ENCODE results near the gene HSPB1. TPM values are rescaled to one million over a fixed set of nuclear protein-coding genes. Genes with fewer than 3 reads are reported as not detected.

HSPB1 gene
- total and polyA plus RNA-seq, 8 donors: 106 to 752 (median 154) TPM

DNA sequence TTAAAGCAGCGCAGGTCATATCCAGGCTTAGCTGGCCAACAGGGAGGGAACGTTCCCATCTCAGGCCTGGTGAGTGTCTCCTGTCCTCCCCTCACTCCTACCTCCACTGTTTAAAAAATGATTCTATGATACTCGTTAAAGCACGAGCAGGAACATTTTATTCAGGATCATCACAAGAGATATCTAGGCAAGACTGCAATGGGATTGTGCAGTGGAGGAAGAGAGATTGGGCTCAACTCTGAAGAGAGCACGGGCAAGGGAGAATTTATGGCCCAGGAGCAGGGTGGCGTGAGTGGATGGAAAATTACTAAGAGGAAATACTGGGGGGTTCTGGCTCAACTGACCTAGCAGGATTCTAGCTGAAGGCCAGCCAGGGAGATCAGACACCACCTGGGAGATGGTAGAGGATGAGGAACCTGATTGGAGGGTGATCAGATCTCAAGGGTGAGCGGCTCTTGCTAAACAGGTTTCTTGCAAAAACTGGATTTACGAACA, 9.0 kb upstream of the HSPB1 start:
- H3K4me1 ChIP-seq: peaks cover 17 to 45% (median 24%) of the 10 kb centered on the region in 3 donors
- ATAC-seq (no peak), FAIRE-seq (no peak)

GRCh38 chr7:76294344-76295024, 8.0 kb upstream of the HSPB1 start:
- Histone ChIP-seq H3K9me3 (no peaks in the 10 kb centered on the region), H3K4me1 (peaks cover 17 to 45% (median 24%) of the 10 kb centered on the region in 3 donors), H3K36me3 (no peaks in the 10 kb centered on the region), H3K27me3 (no peaks in the 10 kb centered on the region), H3K4me3 (peak overlapping the region in 2 of 4 donors; percentile 28 to 31), H3K27ac (peak overlapping the region; percentile 89 to 99 (median 94))
- FAIRE-seq (no peak), ATAC-seq (peak; percentile 82 to 90 (median 83)), DNase-seq (peak; percentile 95 to 99 (median 98))
- 10 to 14% methylated on average over 19 to 20 of the region's 20 CpGs for WGBS, 2 donors
- intact Hi-C loops (cut with DNase I): no loop called here
- TF ChIP-seq, protein P1, sequence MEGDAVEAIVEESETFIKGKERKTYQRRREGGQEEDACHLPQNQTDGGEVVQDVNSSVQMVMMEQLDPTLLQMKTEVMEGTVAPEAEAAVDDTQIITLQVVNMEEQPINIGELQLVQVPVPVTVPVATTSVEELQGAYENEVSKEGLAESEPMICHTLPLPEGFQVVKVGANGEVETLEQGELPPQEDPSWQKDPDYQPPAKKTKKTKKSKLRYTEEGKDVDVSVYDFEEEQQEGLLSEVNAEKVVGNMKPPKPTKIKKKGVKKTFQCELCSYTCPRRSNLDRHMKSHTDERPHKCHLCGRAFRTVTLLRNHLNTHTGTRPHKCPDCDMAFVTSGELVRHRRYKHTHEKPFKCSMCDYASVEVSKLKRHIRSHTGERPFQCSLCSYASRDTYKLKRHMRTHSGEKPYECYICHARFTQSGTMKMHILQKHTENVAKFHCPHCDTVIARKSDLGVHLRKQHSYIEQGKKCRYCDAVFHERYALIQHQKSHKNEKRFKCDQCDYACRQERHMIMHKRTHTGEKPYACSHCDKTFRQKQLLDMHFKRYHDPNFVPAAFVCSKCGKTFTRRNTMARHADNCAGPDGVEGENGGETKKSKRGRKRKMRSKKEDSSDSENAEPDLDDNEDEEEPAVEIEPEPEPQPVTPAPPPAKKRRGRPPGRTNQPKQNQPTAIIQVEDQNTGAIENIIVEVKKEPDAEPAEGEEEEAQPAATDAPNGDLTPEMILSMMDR (IDR thresholded peaks at IDR 0.05): no peak

More for the DNA sequence above, 9.0 kb upstream of the HSPB1 start:
- H3K36me3 ChIP-seq: no peaks in the 10 kb centered on the region
- no peaks in the 10 kb centered on the region for H3K9me3 ChIP-seq
- 77 to 87% methylated on average over 8 of the region's 8 CpGs for WGBS, 2 donors
- no peak overlapping the region for H3K4me3 ChIP-seq
- DNase-seq: peak in 1 of 6 donors; percentile 18
- peak overlapping the region in 2 of 4 donors; percentile 99 for H3K27ac ChIP-seq
- intact Hi-C loops (cut with DNase I): no loop called here
- no peaks in the 10 kb centered on the region for H3K27me3 ChIP-seq
- TF ChIP-seq, protein P1 (IDR thresholded peaks at IDR 0.05): no peak

- no peaks in the 10 kb centered on the region for H3K9me3 ChIP-seq
- no peak overlapping the region for H3K4me3 ChIP-seq
- H3K4me1 ChIP-seq: peaks cover 15 to 47% (median 39%) of the 10 kb centered on the region in 3 donors
- 46 to 47% methylated on average over 22 of the region's 22 CpGs for WGBS, 2 donors
- TF ChIP-seq, protein P1 (IDR thresholded peaks at IDR 0.05): no peak
- FAIRE-seq (no peak), ATAC-seq (peak; percentile 30 to 62 (median 58)), DNase-seq (peak; percentile 77 to 90 (median 84))
- no peaks in the 10 kb centered on the region for H3K36me3 ChIP-seq
- no peaks in the 10 kb centered on the region for H3K27me3 ChIP-seq
- H3K27ac ChIP-seq: peak overlapping the region; percentile 71 to 99 (median 88)
- intact Hi-C loops (cut with DNase I): no loop called here
Observed at GRCh38 chr7:76296743-76297740, 5.4 kb upstream of the HSPB1 start.

- ATAC-seq (peak in 3 of 4 donors; percentile 2 to 26 (median 14)), FAIRE-seq (no peak), DNase-seq (peak in 4 of 6 donors; percentile 78 to 85 (median 82))
- intact Hi-C loops (cut with DNase I): no loop called here
- TF ChIP-seq, protein P1 (IDR thresholded peaks at IDR 0.05): no peak
- Histone ChIP-seq H3K27ac (peak overlapping the region; percentile 17 to 100 (median 62)), H3K4me3 (no peak overlapping the region), H3K27me3 (no peaks in the 10 kb centered on the region), H3K9me3 (no peaks in the 10 kb centered on the region), H3K4me1 (peaks cover 21 to 38% (median 28%) of the 10 kb centered on the region in 3 donors), H3K36me3 (no peaks in the 10 kb centered on the region)
- 73 to 77% methylated on average over 7 of the region's 7 CpGs for WGBS, 2 donors
Observed at GRCh38 chr7:76300166-76300731, 2.2 kb upstream of the HSPB1 start.

Measured in pancreas (tissue), 10 donors.